Measurements from ENCODE around the gene FAM8A1. TPM values are rescaled to one million over a fixed set of nuclear protein-coding genes. Genes with fewer than 3 reads are reported as not detected.

The FAM8A1 gene
- polyA plus RNA-seq, 10 donors, result 26.0 to 33.3 (median 30.2) TPM

- no peak for DNase-seq
Observed at GRCh38 chr6:17653198-17653882, 53.2 kb downstream of the FAM8A1 start.

GRCh38 chr6:17656092-17656491, 56.0 kb downstream of the FAM8A1 start:
- peak in 1 of 3 donors; percentile 22 for DNase-seq

GRCh38 chr6:17656644-17657043, 56.5 kb downstream of the FAM8A1 start:
- DNase-seq, result no peak

Other genes with a start within 250 kb of the FAM8A1 start
- 100 to 1,000 TPM; 123 to 253 (median 166) TPM for gene CAP2, start 206.7 kb upstream of the FAM8A1 start, polyA plus RNA-seq (ENCODE audit: insufficient read length in 10 of 10)
- 10 to 100 TPM; 27.7 to 38.8 (median 33.6) TPM for gene NUP153, start 106.6 kb downstream of the FAM8A1 start, polyA plus RNA-seq (ENCODE audit: insufficient read length in 10 of 10)

Data from muscle of back (tissue), 11 donors.